Body of pancreas (tissue), 4 donors: ENCODE measurements around the gene NXT1.

Source experiments
- POLR2A ChIP-seq, 3 donors: fragments of 450-650 bp; IDR thresholded peaks; one replicate each; pipeline ENCODE4 v1.6.1; 2016; ENCODE audit warnings: antibody characterized with exemption in 3 of 3, mild to moderate bottlenecking in 2 of 3
- TF ChIP-seq, protein P1 (sequence below), 7 experiments: fragments of 450-650 bp in 4 of 7; fragments of 200-600 bp in 3 of 7; sonication (generic) in 3 of 7; IDR thresholded peaks; one replicate each; pipeline ENCODE4 v1.5.1; 2016 to 2019; ENCODE audit warnings: antibody characterized with exemption in 7 of 7

DNA sequence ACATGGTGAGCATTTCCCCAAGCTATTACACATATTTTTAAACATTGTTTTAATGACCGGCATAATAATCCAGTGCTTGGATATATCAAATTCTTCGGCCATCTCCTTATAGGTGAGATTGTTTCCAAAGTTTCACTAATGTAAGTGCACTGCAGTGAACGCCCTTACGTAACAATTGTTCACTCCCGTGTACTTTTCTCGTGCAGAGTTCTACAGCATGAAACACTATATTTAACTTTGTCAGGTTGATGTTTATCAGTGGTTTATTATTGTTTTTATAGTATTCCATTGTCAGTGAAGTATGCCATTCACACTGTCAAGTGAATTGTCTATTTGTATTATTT is 7.9 kb downstream of the NXT1 start:
- TF ChIP-seq, protein P1, sequence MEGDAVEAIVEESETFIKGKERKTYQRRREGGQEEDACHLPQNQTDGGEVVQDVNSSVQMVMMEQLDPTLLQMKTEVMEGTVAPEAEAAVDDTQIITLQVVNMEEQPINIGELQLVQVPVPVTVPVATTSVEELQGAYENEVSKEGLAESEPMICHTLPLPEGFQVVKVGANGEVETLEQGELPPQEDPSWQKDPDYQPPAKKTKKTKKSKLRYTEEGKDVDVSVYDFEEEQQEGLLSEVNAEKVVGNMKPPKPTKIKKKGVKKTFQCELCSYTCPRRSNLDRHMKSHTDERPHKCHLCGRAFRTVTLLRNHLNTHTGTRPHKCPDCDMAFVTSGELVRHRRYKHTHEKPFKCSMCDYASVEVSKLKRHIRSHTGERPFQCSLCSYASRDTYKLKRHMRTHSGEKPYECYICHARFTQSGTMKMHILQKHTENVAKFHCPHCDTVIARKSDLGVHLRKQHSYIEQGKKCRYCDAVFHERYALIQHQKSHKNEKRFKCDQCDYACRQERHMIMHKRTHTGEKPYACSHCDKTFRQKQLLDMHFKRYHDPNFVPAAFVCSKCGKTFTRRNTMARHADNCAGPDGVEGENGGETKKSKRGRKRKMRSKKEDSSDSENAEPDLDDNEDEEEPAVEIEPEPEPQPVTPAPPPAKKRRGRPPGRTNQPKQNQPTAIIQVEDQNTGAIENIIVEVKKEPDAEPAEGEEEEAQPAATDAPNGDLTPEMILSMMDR (IDR thresholded peaks at IDR 0.05) = no peak
- TF ChIP-seq POLR2A (IDR thresholded peaks at IDR 0.05) = no peak
